OCI-LY7 (cell line): ENCODE data around the gene CHST11.

Experiments
- CTCF ChIP-seq: fragments of 200-600 bp; sonication (generic); conservative IDR thresholded peaks from 2 replicates; pipeline ENCODE4 v1.5.1; 2014; ENCODE audit warnings: mild to moderate bottlenecking, antibody characterized with exemption, low read length, moderate library complexity, mixed read lengths
- EZH2phosphoT487 ChIP-seq: fragments of 200-600 bp; sonication (generic); IDR thresholded peaks from 2 replicates; pipeline ENCODE4 v1.6.1; 2018; ENCODE audit warnings: low read depth, borderline replicate concordance, mild to moderate bottlenecking, mixed run types, antibody characterized with exemption, low read length, moderate library complexity, mixed read lengths

- TF ChIP-seq CTCF: no peak
- TF ChIP-seq EZH2phosphoT487: no peak
These were observed 88.1 kb downstream of the CHST11 start for GRCh38 chr12:104544836-104545235.
